ENCODE data around the gene RNF103.
"Not testable (repeated sequence)": the region's sequence is repeated elsewhere in the genome, so short reads cannot be mapped to it uniquely, and the experiment has no call there.

The RNF103 gene

GRCh38 chr2:86615596-86615995, 8.1 kb downstream of the RNF103 start:
- no peak for TF ChIP-seq TAF1 (IDR thresholded peaks at IDR 0.05; ENCODE audit: low read depth, low read length)
- no peak for TF ChIP-seq PAX5 (IDR thresholded peaks at IDR 0.05; ENCODE audit: insufficient read depth, low read length, severe bottlenecking)
- no peak for TF ChIP-seq POLR2A (IDR thresholded peaks at IDR 0.05; ENCODE audit: low read depth, low read length)
- no peak for TF ChIP-seq POLR2AphosphoS5 (IDR thresholded peaks at IDR 0.05; ENCODE audit: low read depth, low read length)
- TF ChIP-seq POU2F2 (IDR thresholded peaks at IDR 0.05; ENCODE audit: low read depth, low read length): no peak
- TF ChIP-seq SPI1 (IDR thresholded peaks at IDR 0.05; ENCODE audit: low read depth, low read length): no peak
- FAIRE-seq: no peak
- no peak for DNase-seq (ENCODE audit: insufficient read length, low spot score)

- TF ChIP-seq POLR2AphosphoS5 (IDR thresholded peaks at IDR 0.05; ENCODE audit: low read depth, low read length): no peak
- no peak for DNase-seq (ENCODE audit: insufficient read length, low spot score)
- no peak for FAIRE-seq
Observed at GRCh38 chr2:86613515-86613914, 10.2 kb downstream of the RNF103 start.

GRCh38 chr2:86610871-86611270, 12.8 kb downstream of the RNF103 start:
- FAIRE-seq (no peak), DNase-seq (ENCODE audit: insufficient read length, low spot score) (no peak)
- TF ChIP-seq POU2F2 (IDR thresholded peaks at IDR 0.05; ENCODE audit: low read depth, low read length) (no peak), SPI1 (IDR thresholded peaks at IDR 0.05; ENCODE audit: low read depth, low read length) (no peak), POLR2A (IDR thresholded peaks at IDR 0.05; ENCODE audit: low read depth, low read length) (no peak), TAF1 (IDR thresholded peaks at IDR 0.05; ENCODE audit: low read depth, low read length) (no peak), PAX5 (IDR thresholded peaks at IDR 0.05; ENCODE audit: insufficient read depth, low read length, severe bottlenecking) (no peak), POLR2AphosphoS5 (IDR thresholded peaks at IDR 0.05; ENCODE audit: low read depth, low read length) (no peak)

- DNase-seq (ENCODE audit: insufficient read length, low spot score): no peak
- FAIRE-seq: no peak
- no peak for TF ChIP-seq SPI1 (IDR thresholded peaks at IDR 0.05; ENCODE audit: low read depth, low read length)
- TF ChIP-seq TAF1 (IDR thresholded peaks at IDR 0.05; ENCODE audit: low read depth, low read length): no peak
- no peak for TF ChIP-seq POU2F2 (IDR thresholded peaks at IDR 0.05; ENCODE audit: low read depth, low read length)
- no peak for TF ChIP-seq POLR2AphosphoS5 (IDR thresholded peaks at IDR 0.05; ENCODE audit: low read depth, low read length)
- no peak for TF ChIP-seq POLR2A (IDR thresholded peaks at IDR 0.05; ENCODE audit: low read depth, low read length)
- no peak for TF ChIP-seq PAX5 (IDR thresholded peaks at IDR 0.05; ENCODE audit: insufficient read depth, low read length, severe bottlenecking)
Observed at GRCh38 chr2:86608832-86609410, 14.7 kb downstream of the RNF103 start.

GRCh38 chr2:86603905-86604304, 19.8 kb downstream of the RNF103 start:
- no peak for FAIRE-seq
- no peak for DNase-seq (ENCODE audit: insufficient read length, low spot score)
- no peak; the same call in 1 of the 2 replicates for TF ChIP-seq POLR2AphosphoS5 (IDR thresholded peaks at IDR 0.05; ENCODE audit: low read depth, low read length)
- TF ChIP-seq POU2F2 (IDR thresholded peaks at IDR 0.05; ENCODE audit: low read depth, low read length): no peak
- no peak for TF ChIP-seq TAF1 (IDR thresholded peaks at IDR 0.05; ENCODE audit: low read depth, low read length)

GRCh38 chr2:86598966-86599365, 24.7 kb downstream of the RNF103 start:
- no peak for TF ChIP-seq POLR2AphosphoS5 (IDR thresholded peaks at IDR 0.05; ENCODE audit: low read depth, low read length)
- TF ChIP-seq PAX5 (IDR thresholded peaks at IDR 0.05; ENCODE audit: insufficient read depth, low read length, severe bottlenecking): no peak
- no peak for TF ChIP-seq SPI1 (IDR thresholded peaks at IDR 0.05; ENCODE audit: low read depth, low read length)
- TF ChIP-seq POU2F2 (IDR thresholded peaks at IDR 0.05; ENCODE audit: low read depth, low read length): no peak
- no peak for TF ChIP-seq TAF1 (IDR thresholded peaks at IDR 0.05; ENCODE audit: low read depth, low read length)
- TF ChIP-seq POLR2A (IDR thresholded peaks at IDR 0.05; ENCODE audit: low read depth, low read length): no peak
- no peak for DNase-seq (ENCODE audit: insufficient read length, low spot score)
- FAIRE-seq: no peak

GRCh38 chr2:86596118-86596517, 27.5 kb downstream of the RNF103 start:
- no peak for DNase-seq (ENCODE audit: insufficient read length, low spot score)
- no peak for FAIRE-seq
- TF ChIP-seq POLR2AphosphoS5 (IDR thresholded peaks at IDR 0.05; ENCODE audit: low read depth, low read length): no peak
- no peak for TF ChIP-seq PAX5 (IDR thresholded peaks at IDR 0.05; ENCODE audit: insufficient read depth, low read length, severe bottlenecking)

GRCh38 chr2:86593266-86593665, 30.4 kb downstream of the RNF103 start:
- FAIRE-seq (no peak), DNase-seq (ENCODE audit: insufficient read length, low spot score) (no peak)
- TF ChIP-seq POLR2AphosphoS5 (IDR thresholded peaks at IDR 0.05; ENCODE audit: low read depth, low read length) (no peak), SPI1 (IDR thresholded peaks at IDR 0.05; ENCODE audit: low read depth, low read length) (no peak), TAF1 (IDR thresholded peaks at IDR 0.05; ENCODE audit: low read depth, low read length) (no peak), POU2F2 (IDR thresholded peaks at IDR 0.05; ENCODE audit: low read depth, low read length) (no peak), PAX5 (IDR thresholded peaks at IDR 0.05; ENCODE audit: insufficient read depth, low read length, severe bottlenecking) (no peak), POLR2A (IDR thresholded peaks at IDR 0.05; ENCODE audit: low read depth, low read length) (no peak)

- DNase-seq (ENCODE audit: insufficient read length, low spot score): no peak
- TF ChIP-seq POLR2A (IDR thresholded peaks at IDR 0.05; ENCODE audit: low read depth, low read length): no peak
- TF ChIP-seq PAX5 (IDR thresholded peaks at IDR 0.05; ENCODE audit: insufficient read depth, low read length, severe bottlenecking): no peak
- TF ChIP-seq SPI1 (IDR thresholded peaks at IDR 0.05; ENCODE audit: low read depth, low read length): no peak
- TF ChIP-seq TAF1 (IDR thresholded peaks at IDR 0.05; ENCODE audit: low read depth, low read length): no peak
- no peak for TF ChIP-seq POU2F2 (IDR thresholded peaks at IDR 0.05; ENCODE audit: low read depth, low read length)
- TF ChIP-seq POLR2AphosphoS5 (IDR thresholded peaks at IDR 0.05; ENCODE audit: low read depth, low read length): no peak
- no peak for FAIRE-seq
Observed at GRCh38 chr2:86592547-86593230, 31.0 kb downstream of the RNF103 start.

GRCh38 chr2:86589701-86590100, 34.0 kb downstream of the RNF103 start:
- DNase-seq (ENCODE audit: insufficient read length, low spot score); FAIRE-seq: not testable (repeated sequence)

Data from GM12891 (cell line).